K562 (cell line): Measurements from ENCODE around the gene HEXIM2. TPM values are rescaled to one million over a fixed set of nuclear protein-coding genes. Genes with fewer than 3 reads are reported as not detected.

Experiments
- CBFA2T2 ChIP-seq: fragments of 450-650 bp; conservative IDR thresholded peaks from 2 replicates; pipeline ENCODE4 v1.6.1; 2017; ENCODE audit warnings: mild to moderate bottlenecking
- CBX3 ChIP-seq, 2 experiments: IDR thresholded peaks; 1 replicate in 1 of 2; 2 replicates in 1 of 2; pipeline ENCODE4 v1.6.1; 2012; ENCODE audit warnings: inconsistent platforms in 2 of 2, low read length in 2 of 2, borderline replicate concordance in 1 of 2, control low read depth in 1 of 2
- GATAD2B ChIP-seq: fragments of 450-650 bp; IDR thresholded peaks from 2 replicates; pipeline ENCODE4 v1.6.1; 2017; ENCODE audit warnings: mild to moderate bottlenecking, borderline replicate concordance
- MAZ ChIP-seq, 2 experiments: fragments of 450-650 bp in 1 of 2; sonication (generic) in 1 of 2; formaldehyde crosslinking; IDR thresholded peaks in 1 of 2; conservative IDR thresholded peaks in 1 of 2; 2 replicates each; pipeline versions ENCODE4 v1.4.0 to v1.5.0; 2020; ENCODE audit warnings: mild to moderate bottlenecking in 1 of 2, missing genetic modification reagents in 1 of 2
- MCM7 ChIP-seq, 2 experiments: fragments of 450-650 bp; IDR thresholded peaks; 2 replicates each; pipeline ENCODE4 v1.6.1; 2016 to 2018
- PCBP2 ChIP-seq: fragments of 200-400 bp; formaldehyde crosslinking; IDR thresholded peaks from 2 replicates; pipeline ENCODE4 v1.6.1; 2018; ENCODE audit warnings: low read length, low read depth, mild to moderate bottlenecking, moderate library complexity; ENCODE audit not compliant: poor library complexity, severe bottlenecking
- SIX5 ChIP-seq, 2 experiments: IDR thresholded peaks; 2 replicates each; pipeline ENCODE4 v1.6.1; 2011; ENCODE audit warnings: low read length in 2 of 2, borderline replicate concordance in 1 of 2, low read depth in 1 of 2, mild to moderate bottlenecking in 1 of 2, moderate library complexity in 1 of 2; ENCODE audit not compliant: insufficient read depth in 1 of 2
- SMAD3 ChIP-seq: fragments of 450-650 bp; formaldehyde crosslinking; conservative IDR thresholded peaks from 2 replicates; pipeline ENCODE4 v1.4.0; 2020; ENCODE audit warnings: mild to moderate bottlenecking
- SP1 ChIP-seq: sonication (generic); formaldehyde crosslinking; IDR thresholded peaks from 2 replicates; pipeline ENCODE4 v1.8.1; 2022; ENCODE audit warnings: mild to moderate bottlenecking, missing genetic modification reagents
- STAT5A ChIP-seq: IDR thresholded peaks from 2 replicates; pipeline ENCODE4 v1.6.1; 2012; ENCODE audit warnings: low read length, inconsistent platforms, borderline replicate concordance
- ZNF197 ChIP-seq: fragments of 200-800 bp; sonication (Bioruptor generic); IDR thresholded peaks from 2 replicates; pipeline ENCODE4 v1.6.1; 2016; ENCODE audit warnings: low read depth, missing genetic modification characterization, missing compliant biosample characterization
- ZNF212 ChIP-seq: fragments of 450-650 bp; formaldehyde crosslinking; IDR thresholded peaks from 2 replicates; pipeline ENCODE4 v1.4.0; 2020; ENCODE audit warnings: mild to moderate bottlenecking
- ZNF76 ChIP-seq: fragments of 250-450 bp; sonication (Bioruptor Pico); IDR thresholded peaks from 2 replicates; pipeline ENCODE4 v1.4.0; 2020; ENCODE audit warnings: mild to moderate bottlenecking, moderate library complexity, borderline replicate concordance
- ZNF77 ChIP-seq: fragments of 250-450 bp; sonication (Bioruptor Pico); IDR thresholded peaks from 2 replicates; pipeline ENCODE4 v1.5.0; 2020
- polyA plus RNA-seq, 8 experiments: library from polyadenylated mRNA; depleted of rRNA in 4 of 8; stranded (reverse) in 5 of 8; unstranded in 3 of 8; fragments of >200 nt; fragmentation: Nextera tagmentation in 2 of 8; fragmentation: Illumina TruSeq in 1 of 8; extraction: Ambion mirVana in 2 of 8; extraction: Trizol in 1 of 8; gene quantifications; 2 replicates each; pipeline versions ENCODE4 v1.2.1 to v1.2.3, GENCODE V29; 2011 to 2014; ENCODE audit warnings: inconsistent platforms in 1 of 8, missing spikeins in 1 of 8
- total RNA-seq, 7 experiments: library from RNA; depleted of rRNA in 6 of 7; stranded (reverse); fragments of >200 nt in 6 of 7; fragmentation: Illumina TruSeq in 2 of 7; extraction: Trizol in 2 of 7; gene quantifications; 2 replicates each; pipeline versions ENCODE4 v1.2.1 to v1.2.3, GENCODE V29; 2011 to 2021; ENCODE audit warnings: low replicate concordance in 1 of 7
- TF ChIP-seq, protein P1 (sequence below): fragments of 450-650 bp; IDR thresholded peaks from 2 replicates; pipeline ENCODE4 v1.6.1; 2016; ENCODE audit warnings: low read depth, mild to moderate bottlenecking, moderate library complexity
- TF ChIP-seq, protein P2 (sequence below): fragments of 250-450 bp; sonication (Bioruptor Pico); IDR thresholded peaks from 2 replicates; pipeline ENCODE4 v1.8.0; 2021; ENCODE audit warnings: moderate library complexity, mild to moderate bottlenecking, inconsistent platforms
- TF ChIP-seq, protein P3 (sequence below): fragments of 450-650 bp; formaldehyde crosslinking; IDR thresholded peaks from 2 replicates; pipeline ENCODE4 v1.4.0; 2020; ENCODE audit warnings: mild to moderate bottlenecking, moderate library complexity

Gene HEXIM2
- total and polyA plus RNA-seq, 9 of the 15 experiments (the other 6 are each of a cell fraction or from before 2014, with no cell fraction given): 0.69 to 3.4 (median 1.1) TPM; not detected in 2

DNA sequence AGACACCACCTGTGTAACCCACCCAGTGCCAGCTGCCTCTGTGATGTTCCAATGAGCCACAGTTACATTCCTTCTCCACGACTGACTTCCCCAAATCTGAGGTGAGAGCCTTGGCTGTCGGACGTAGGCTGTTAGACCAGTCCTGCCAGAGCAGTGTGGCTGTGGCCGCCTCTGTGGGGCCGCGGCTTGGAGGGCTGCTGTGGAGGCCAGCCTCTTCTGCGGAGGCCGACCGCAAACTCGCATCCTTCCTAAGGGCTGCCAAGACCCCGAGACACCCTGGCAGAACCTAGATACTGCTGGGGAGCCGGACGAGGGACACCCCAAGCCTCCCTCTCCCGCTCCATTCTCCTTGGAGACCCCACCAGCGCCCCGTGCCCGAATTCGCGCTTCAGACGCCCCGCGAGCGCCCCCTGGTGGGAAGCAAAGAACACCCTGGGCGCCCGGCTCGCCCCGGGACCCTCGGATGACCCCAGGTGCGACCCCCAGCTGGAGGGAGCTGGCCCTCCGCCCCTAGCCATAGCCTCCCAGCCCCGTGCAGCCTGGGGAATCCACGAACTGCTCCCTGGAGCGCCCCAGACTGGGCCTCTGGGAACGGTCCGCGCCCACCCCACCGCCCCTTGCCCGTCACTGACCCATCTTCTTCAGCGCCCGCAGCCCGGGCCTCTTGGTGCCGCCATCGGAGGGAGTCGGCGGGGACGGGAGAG is 29.9 kb upstream of the HEXIM2 start (continued):
- TF ChIP-seq PCBP2 (no peak), CBX3 (IDR thresholded peaks at IDR 0.05; ENCODE audit: borderline replicate concordance in 1 of 2, low read length in 2 of 2) (no peak), SIX5 (IDR thresholded peaks at IDR 0.05; ENCODE audit: borderline replicate concordance in 1 of 2, insufficient read depth in 1 of 2, low read depth in 1 of 2, low read length in 2 of 2) (no peak), SMAD3 (no peak), STAT5A (no peak), ZNF76 (CRISPR knock-in tag) (no peak), MAZ (CRISPR knock-in tag; conservative IDR thresholded peaks at IDR 0.05 in 1 of 2, IDR thresholded peaks at IDR 0.05 in 1 of 2) (peak in 1 of 2 experiments; percentile 65; a peak in 2 of 4 replicates), MCM7 (IDR thresholded peaks at IDR 0.05) (no peak), ZNF77 (CRISPR knock-in tag) (no peak), ZNF212 (CRISPR knock-in tag) (no peak), CBFA2T2 (no peak), SP1 (CRISPR knock-in tag) (no peak), GATAD2B (peak; percentile 71; the same call in 1 of the 2 replicates), ZNF197 (no peak)
- TF ChIP-seq, protein P1, sequence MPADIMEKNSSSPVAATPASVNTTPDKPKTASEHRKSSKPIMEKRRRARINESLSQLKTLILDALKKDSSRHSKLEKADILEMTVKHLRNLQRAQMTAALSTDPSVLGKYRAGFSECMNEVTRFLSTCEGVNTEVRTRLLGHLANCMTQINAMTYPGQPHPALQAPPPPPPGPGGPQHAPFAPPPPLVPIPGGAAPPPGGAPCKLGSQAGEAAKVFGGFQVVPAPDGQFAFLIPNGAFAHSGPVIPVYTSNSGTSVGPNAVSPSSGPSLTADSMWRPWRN: no peak
- TF ChIP-seq, protein P2, sequence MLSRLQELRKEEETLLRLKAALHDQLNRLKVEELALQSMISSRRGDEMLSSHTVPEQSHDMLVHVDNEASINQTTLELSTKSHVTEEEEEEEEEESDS (CRISPR knock-in tag): no peak
- TF ChIP-seq, protein P3, sequence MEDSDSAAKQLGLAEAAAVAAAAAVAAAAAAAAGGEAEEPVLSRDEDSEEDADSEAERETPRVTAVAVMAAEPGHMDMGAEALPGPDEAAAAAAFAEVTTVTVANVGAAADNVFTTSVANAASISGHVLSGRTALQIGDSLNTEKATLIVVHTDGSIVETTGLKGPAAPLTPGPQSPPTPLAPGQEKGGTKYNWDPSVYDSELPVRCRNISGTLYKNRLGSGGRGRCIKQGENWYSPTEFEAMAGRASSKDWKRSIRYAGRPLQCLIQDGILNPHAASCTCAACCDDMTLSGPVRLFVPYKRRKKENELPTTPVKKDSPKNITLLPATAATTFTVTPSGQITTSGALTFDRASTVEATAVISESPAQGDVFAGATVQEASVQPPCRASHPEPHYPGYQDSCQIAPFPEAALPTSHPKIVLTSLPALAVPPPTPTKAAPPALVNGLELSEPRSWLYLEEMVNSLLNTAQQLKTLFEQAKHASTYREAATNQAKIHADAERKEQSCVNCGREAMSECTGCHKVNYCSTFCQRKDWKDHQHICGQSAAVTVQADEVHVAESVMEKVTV (CRISPR knock-in tag): peak; percentile 32; the same call in 1 of the 2 replicates
